Esophagus mucosa (tissue), 1 donor: Measurements from ENCODE around the gene NEUROD1. TPM values are rescaled to one million over a fixed set of nuclear protein-coding genes. Genes with fewer than 3 reads are reported as not detected.

Experiments used
- ATAC-seq: fragments of 200-7000 bp; cut with Tn5 transposase; one replicate; pipeline ENCODE4 v1.9.1; 2020
- total RNA-seq: library from RNA; stranded (reverse); gene quantifications from one replicate; pipeline ENCODE4 v1.2.4, GENCODE V29; 2023
- donor health status: DM: yes; HTN: yes; CAD: no.

NEUROD1 gene
- total RNA-seq, 1 donor from 2014 or later: not detected

GRCh38 chr2:181632733-181633401, 47.5 kb downstream of the NEUROD1 start:
- no peak for ATAC-seq

- no peak for ATAC-seq
Observed at GRCh38 chr2:181628590-181629585, 51.4 kb downstream of the NEUROD1 start.

- ATAC-seq: no peak
Observed at GRCh38 chr2:181627545-181627944, 52.8 kb downstream of the NEUROD1 start.

- ATAC-seq: no peak
Observed at GRCh38 chr2:181626671-181627070, 53.6 kb downstream of the NEUROD1 start.

Other genes with a start within 250 kb of the NEUROD1 start
- 1.3 TPM for gene ITGA4, start 223.1 kb downstream of the NEUROD1 start, total RNA-seq
- gene CERKL, start 23.4 kb downstream of the NEUROD1 start, total RNA-seq: not detected
- gene ITPRID2, start 211.2 kb upstream of the NEUROD1 start, total RNA-seq: 73.7 TPM